Caki2 (cell line): ENCODE results near the gene FADS2. TPM values are rescaled to one million over a fixed set of nuclear protein-coding genes. Genes with fewer than 3 reads are reported as not detected.
"Not testable (repeated sequence)": the region's sequence is repeated elsewhere in the genome, so short reads cannot be mapped to it uniquely, and the experiment has no call there.

Experiments
- DNase-seq: peaks from one replicate; pipeline ENCODE4 v3.0.0-alpha.2; 2015; ENCODE audit warnings: low read depth
- in situ Hi-C: cut with HindIII; loops from 2 replicates; pipeline ENCODE4 v1.10.0; 2016; ENCODE audit warnings: low sequenced_read_pairs, low pct_unique_long_range_greater_than_20kb, mixed read lengths
- total RNA-seq: library from RNA; depleted of rRNA; stranded (reverse); fragments of >200 nt; shearing (Covaris generic); gene quantifications from 2 replicates; pipeline ENCODE4 v1.2.3, GENCODE V29; 2014; ENCODE audit warnings: low replicate concordance

Gene FADS2
- total RNA-seq, 1 experiment from 2014 or later, result 8.6 TPM

DNA sequence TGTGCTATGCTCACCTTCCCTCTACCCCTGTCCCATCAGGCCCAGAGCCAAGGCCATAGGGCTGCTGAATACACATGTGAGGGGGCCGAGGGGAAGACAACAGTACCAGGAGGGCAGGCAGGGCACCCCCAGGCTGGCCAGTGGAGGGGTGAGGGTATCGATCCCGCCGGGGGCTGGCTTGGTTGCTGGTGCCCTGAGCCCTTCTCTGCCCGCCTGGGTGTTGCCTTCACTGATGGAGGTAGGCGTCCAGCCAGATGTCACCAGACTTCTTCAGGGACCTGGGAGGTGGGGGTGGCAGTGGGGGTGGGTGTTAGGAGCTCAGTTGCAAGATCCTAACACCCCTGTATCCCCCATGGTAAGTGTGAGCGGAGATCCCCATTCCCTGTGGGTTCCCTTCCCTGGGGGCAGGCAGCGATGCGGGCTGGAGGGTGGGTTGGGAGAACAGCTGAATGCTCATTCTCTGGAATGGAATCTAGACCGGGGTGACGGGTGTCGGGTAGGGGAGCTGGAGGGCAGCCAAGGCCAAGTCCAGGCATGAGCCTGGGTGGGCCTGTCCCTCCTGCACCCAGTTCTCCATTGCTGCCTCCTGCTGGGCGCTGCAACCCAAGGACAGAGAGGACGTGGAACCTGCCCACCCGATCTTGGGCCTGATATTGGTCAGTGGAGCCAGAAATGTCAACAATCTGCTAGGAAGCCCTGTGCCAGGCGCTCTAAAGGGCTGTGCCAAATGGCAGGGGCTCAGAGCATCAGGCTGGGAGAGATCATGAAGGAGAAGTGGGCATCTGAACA, 45.7 kb downstream of the FADS2 start:
- no peak for DNase-seq
- in situ Hi-C loops, result no loop called here

GRCh38 chr11:61874377-61874809, 46.3 kb downstream of the FADS2 start:
- in situ Hi-C loops, result no loop called here
- DNase-seq, result no peak

GRCh38 chr11:61874853-61875252, 46.8 kb downstream of the FADS2 start:
- DNase-seq, result no peak
- in situ Hi-C loops, result no loop called here

DNA sequence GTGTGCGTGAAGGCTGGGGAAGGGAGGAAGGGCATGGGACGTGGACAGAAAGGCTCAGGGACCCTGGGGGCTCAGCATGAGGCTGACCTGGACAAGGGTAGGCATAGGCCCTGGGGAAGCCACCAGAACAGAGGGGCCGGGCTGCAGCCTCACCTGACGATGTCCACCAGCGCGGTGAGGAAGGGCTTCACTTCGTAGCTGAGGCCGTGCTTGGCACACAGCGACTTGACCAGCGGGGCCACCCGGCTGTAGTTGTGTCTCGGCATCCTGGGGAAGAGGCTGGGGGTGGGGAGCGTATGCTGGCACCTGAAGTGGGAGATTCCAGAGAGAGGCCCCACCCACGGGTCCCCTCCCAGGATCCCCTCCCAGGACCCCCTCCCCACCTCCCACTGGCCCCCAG, 47.6 kb downstream of the FADS2 start:
- DNase-seq, result no peak
- in situ Hi-C loops, result no loop called here

GRCh38 chr11:61879152-61879551, 51.1 kb downstream of the FADS2 start:
- in situ Hi-C loops, result no loop called here
- no peak for DNase-seq

DNA sequence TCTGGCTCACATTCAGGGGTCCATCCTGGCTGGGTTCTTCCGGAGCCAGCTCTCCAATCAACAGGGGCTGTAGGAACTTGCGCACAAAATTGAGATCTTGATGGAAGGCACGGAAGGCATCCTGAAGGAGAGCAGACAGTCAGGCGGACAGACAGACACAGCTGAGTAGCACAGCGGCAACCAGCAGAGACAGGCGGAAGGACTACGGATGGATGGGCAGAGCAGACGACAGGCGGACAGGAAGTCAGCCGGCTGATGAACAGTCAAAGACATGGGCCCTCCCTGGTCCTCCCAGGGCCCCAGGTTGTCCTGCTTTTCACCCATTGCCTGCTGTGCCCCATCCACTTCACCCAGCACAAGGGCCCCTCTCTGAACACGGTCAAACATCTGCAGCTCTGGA, 51.9 kb downstream of the FADS2 start:
- in situ Hi-C loops, result no loop called here
- DNase-seq, result no peak

DNA sequence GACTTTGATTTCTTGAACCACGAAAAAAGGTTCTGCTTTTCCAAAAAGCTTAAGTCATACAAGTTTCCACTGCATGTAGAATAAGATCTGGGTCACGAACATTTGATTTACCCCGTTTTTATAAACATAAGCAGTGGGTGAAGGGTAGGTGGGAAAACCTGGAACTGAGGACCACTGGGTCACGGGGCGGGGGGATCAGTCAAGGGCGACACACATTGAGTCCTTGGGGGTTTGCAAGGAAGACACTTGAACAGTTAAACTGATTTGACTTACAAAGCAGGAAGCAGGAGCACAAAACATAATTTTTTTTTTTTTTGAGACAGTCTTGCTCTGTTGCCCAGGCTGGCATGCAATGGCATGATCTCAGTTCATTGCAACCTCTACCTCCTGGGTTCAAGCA, 52.4 kb downstream of the FADS2 start:
- DNase-seq, result no peak
- in situ Hi-C loops, result no loop called here

DNA sequence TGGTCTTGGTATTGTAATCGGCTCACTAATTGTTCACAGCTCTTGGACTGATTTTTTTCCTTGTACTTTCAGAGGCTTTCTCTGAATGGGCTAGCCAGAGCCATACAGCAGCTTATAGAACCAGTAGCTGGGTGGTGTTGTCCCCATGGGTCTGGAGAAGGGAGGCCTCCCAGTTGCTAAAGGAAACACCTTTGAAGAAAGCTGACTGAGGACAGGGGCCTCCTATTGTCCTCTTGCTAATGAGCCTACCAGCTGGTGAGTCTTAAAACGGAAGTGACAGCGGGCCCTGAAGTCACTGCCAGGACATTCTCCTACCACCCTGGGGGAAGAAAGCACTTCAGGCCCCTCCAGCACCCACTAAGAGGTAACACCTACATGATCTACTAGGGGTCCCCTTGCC, 53.3 kb downstream of the FADS2 start:
- in situ Hi-C loops, result no loop called here
- no peak for DNase-seq

DNA sequence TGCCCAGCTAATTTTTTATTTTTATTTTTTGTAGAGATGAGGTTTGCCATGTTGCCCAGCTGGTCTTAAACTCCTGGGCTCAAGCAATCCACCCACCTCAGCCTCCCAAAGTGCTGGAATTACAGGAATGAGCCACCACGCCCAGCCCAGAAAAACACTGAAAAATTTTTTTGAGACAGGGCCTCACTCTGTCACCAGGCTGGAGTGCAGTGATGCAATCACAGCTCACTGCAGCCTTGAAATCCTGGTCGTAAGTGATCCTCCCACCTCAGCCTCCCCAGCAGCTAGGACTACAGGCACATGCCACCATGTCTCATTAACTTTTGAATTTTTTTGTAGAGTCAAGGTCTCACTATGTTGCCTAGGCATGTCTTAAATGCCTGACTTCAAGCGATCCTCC, 54.2 kb downstream of the FADS2 start:
- in situ Hi-C loops, DNase-seq: not testable (repeated sequence)

GRCh38 chr11:61882879-61883278, 54.8 kb downstream of the FADS2 start:
- in situ Hi-C loops, result no loop called here
- DNase-seq, result no peak

- in situ Hi-C loops, result no loop called here
- DNase-seq, result no peak
Observed at GRCh38 chr11:61883327-61883726, 55.2 kb downstream of the FADS2 start.

DNA sequence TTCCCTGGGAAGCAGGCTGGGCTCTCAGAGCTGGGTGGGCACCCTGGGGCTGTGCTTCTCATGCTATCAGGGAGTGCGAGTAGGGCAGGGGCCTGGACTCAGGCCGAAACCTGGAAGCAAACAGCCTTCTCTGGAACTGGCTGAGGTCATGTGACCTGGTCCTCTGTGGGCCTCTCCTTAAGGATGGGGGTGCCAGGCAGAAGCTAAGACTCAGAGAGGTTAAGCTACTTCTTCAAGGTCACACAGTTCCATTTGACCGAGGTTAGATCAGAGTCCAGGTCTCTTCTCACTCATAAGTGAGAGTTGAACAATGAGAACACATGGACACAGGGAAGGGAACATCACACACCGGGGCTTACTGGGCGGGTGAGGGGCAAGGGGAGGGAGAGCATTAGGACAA, 55.8 kb downstream of the FADS2 start:
- in situ Hi-C loops, result no loop called here
- DNase-seq, result no peak

- in situ Hi-C loops, result no loop called here
- DNase-seq, result no peak
Observed at GRCh38 chr11:61885166-61885778, 57.2 kb downstream of the FADS2 start.

DNA sequence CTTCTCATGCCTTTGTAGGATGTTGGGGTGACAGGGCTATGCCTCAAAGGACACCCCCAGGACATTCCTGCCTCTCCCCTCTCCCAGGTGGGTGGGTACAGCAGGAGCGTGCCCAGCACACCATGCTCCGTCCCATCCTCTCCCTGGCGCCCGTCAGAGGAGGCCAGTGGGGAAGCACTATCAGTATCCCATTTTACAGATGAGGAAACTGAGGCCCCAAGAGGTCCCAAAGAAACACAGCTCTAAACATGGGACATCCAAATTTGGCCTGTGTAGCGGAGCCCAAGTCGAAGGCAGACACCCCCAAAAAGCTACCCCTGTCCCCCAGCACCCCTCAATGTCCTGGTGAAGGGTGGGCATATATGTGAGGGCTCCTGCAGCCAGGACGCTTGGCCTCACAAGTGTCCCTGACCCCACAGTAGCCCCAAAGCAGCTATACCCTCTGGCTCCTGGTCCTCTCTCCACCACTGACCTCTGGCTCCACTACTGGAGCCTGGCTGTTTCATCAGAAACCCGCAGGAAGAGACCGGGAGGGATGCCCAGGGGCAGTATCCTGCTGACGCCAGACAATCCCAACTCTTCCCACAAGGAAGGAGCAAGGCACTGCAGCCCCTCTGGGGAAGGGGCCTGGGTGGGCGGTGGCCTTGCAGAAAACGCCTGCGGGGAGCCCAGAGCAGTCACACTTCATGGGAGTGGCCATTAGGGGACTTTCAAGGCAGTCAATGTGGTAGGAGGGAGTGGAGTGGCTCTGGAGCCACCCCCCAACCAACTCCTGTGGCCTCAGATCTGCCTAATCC, 57.9 kb downstream of the FADS2 start:
- no peak for DNase-seq
- in situ Hi-C loops, result no loop called here

GRCh38 chr11:61886643-61887042, 58.5 kb downstream of the FADS2 start:
- in situ Hi-C loops, result no loop called here
- no peak for DNase-seq

- in situ Hi-C loops, result no loop called here
Observed at GRCh38 chr11:61887839-61888494, 59.9 kb downstream of the FADS2 start.

GRCh38 chr11:61888590-61888989, 60.5 kb downstream of the FADS2 start:
- DNase-seq, result no peak
- in situ Hi-C loops, result no loop called here

More at GRCh38 chr11:61887839-61888494, 59.9 kb downstream of the FADS2 start:
- peak; percentile 61 for DNase-seq

GRCh38 chr11:61889831-61890230, 61.7 kb downstream of the FADS2 start:
- in situ Hi-C loops, result no loop called here
- DNase-seq, result no peak
